ENCODE data around the gene GALNTL6.

GRCh38 chr4:171794528-171794927 is 18.7 kb upstream of the GALNTL6 start:
- TF ChIP-seq POLR2A (IDR thresholded peaks at IDR 0.05; ENCODE audit: low read length) (no peak), GATA1 (IDR thresholded peaks at IDR 0.05; ENCODE audit: low read depth, low read length) (no peak)
